HG03159 (cell line): Measurements from ENCODE around the gene DHPS.
A peak's percentile ranks its signal among the peaks of the same experiment; 100 is the strongest.
"Not testable (repeated sequence)": the region's sequence is repeated elsewhere in the genome, so short reads cannot be mapped to it uniquely, and the experiment has no call there.

Experiments used
- ATAC-seq: cut with Tn5 transposase; IDR thresholded peaks from one replicate; pipeline ENCODE4 v1.9.1; 2021; ENCODE audit warnings: mild to moderate bottlenecking, moderate library complexity; ENCODE audit not compliant: unreplicated experiment

Gene DHPS

DNA sequence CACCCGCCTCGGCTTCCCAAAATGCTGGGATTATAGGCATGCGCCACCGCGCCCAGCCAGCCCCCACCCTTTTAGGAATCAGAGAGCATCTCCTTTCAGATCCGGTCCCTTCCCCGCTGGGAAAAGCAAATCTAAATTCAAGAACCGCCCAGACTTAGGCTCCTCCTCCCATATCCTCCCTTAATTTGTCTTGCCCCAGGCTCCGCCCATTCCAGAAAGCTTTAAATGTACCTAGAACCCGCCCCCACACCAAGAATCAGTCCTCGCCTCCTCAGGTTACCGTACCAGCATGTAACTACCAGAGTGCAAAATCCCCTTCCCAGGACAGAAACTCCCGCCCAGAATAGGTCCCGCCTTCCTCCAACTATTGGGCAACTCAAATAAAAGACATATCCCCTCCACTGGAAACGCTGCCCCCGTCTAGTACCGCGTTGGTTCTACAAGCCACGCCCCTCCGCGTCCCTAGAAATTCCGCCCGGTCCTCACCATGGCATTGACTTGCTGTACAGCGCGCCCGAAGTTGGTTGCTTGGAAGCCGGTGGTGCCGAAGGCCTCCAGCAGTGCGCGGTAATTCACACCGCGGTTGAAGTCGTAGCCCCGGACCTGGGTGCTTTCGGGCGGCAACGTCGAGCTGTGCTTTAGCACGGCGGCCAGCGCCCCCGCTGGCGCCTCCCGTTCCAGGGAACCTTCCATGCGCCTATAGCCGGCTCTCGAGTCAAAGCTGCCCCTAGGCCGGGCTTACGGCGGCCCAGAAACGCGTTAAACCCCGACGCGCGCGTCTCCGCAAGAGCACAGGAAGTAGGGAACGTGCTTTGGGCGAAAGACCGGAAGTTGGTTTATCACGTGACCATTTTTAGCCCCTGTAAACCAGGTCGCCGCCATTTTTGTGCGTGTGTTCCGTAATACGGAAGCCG lies at the start of gene DHPS:
Gene DHPS (minus strand): TSS at position 807 of the 914 bp plus-strand sequence. CDS start 114 bp downstream, at position 693.
- peak; percentile 60 for ATAC-seq

DNA sequence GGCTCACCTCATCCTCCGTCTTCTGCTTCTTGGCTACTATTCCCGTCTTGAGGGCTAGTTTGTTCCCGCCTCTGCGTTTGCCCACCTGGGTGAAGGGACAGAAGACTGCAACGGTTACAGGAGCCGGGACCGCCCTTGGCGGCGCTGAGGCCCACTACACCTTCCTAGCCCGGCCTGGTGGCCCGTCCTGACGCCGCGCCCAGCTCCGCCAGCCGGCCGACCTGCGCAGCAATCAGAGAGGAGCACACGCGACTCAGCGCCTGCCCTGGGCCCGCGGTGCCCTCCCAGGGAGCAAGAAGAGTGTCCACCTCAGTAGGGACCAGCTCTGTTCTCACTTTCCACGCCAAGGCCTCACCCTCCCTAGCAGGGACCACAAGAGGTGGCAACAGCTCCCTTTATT lies 49.7 kb upstream of the DHPS start:
- no peak for ATAC-seq

DNA sequence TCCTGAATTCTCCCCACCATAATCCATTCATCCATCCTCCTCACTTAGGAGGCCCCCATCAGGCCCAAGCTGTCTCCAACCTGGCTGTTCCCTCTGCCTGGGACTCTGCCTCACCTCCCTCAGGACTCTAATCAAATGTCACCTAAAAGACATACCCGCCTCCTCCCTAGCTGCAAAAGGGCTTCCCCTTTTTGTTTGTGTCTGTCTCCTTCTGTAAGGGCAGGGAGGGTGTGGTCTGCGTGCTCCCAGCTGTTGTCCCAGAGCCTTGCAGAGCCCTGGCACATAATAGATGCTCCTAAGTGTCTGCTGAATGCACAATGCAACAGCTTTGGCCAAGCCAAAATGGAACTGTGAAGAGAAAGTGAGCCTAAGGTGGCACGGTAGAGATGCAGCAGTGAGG lies 48.4 kb upstream of the DHPS start:
- ATAC-seq: no peak

DNA sequence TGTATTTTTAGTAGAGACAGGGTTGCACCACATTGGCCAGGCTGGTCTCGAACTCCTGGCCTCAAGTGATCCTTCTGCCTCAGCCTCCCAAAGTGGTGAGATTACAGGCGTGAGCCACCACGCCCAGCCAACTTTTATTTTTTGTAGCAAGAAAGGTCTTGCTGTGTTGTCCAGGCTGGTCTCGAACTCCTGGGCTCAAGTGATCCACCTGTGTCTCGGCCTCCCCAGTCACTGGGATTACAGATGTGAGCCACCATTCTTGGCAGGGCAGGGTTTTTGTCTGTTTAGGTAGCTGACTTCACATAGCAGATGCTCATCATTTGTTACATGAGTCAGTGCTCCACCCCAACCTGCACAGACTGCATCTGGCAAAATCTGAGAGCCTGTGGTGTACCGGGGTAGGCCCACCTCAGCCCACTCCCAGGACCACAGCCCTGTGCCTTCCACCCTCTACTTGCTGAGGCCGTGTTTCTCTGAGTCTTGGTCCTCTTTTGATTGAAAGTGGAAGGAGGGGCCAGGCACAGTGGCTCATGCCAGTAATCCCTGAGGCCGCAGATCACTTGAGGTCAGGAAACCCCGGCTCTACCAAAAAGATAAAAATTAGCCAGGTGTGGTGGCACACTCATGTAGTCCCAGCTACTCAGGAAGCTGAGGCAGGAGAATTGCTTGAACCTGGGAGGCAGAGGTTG lies 46.2 kb upstream of the DHPS start:
- no peak for ATAC-seq

DNA sequence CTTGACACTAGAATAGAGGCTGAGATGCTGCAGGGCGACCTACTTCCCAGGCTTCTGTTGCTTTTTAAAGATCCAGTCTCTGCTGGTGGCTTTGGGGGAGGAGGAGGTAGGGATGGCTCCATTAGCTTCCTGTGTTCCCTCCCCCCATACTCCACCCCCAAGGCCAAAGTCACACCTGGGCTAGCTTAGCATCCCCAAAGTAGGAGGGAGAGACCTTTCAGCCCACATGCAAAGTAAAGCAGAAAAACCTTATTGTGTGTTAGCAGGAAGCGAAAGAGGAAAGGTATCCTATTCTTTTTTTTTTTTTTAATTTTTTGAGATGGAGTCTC lies 45.3 kb upstream of the DHPS start:
- no peak for ATAC-seq

DNA sequence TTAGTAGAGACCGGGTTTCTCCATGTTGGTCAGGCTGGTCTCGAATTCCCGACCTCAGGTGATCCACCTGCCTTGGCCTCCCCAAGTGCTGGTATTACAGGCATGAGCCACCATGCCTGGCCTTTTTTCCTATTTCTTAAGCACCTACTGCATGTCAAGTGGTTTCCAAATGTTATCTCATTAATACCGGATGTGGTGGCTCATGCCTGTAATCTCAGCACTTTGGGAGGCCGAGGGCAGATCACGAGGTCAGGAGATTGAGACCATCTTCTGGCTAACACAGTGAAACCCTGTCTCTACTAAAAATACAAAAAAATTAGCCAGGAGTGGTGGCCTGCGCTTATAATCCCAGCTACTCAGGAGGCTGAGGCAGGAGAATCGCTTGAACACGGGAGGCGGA lies 43.9 kb upstream of the DHPS start:
- ATAC-seq: not testable (repeated sequence)

DNA sequence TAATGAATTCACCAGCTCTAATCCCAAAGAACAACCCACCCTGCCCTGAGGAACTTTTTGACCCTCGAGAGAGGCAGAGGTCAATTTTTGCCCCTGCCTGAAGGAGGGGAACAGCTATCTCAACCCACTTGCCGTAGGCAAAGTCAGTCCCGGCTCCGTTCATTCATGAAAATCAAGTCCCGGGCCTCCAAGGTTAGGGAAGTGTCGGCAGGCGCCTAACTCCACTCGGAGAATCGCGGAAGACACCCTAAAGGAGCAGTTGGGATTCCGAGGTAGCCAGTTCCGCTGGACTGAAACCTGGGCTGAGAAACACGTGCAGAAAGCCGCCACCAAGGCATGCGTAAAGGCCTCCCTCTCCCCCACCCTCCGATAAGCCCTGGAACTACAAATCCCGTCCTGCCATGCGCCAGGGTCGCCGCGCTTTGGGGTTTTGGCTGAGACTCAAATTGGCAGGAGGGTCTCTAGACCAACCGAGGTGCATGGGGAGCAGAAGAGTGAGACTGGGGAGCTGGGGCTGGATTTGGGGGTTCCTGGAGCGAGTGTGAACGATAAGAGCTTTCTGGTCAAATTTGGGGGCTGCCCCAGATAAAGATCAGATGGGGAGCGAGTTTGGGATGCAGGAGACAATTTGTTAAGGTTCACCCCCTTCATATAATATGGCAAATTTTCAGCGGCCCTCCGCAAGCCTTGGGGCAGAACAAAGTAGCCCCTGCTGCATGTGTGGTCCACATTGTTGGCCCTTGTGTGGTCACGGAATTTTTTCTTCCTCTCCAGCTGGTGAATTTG lies 42.2 kb upstream of the DHPS start, which contains the start of gene TNPO2:
Gene TNPO2 (minus strand): TSS at position 292 of the 786 bp plus-strand sequence. CDS start 2,955 bp downstream, outside the sequence.
- no peak for ATAC-seq

DNA sequence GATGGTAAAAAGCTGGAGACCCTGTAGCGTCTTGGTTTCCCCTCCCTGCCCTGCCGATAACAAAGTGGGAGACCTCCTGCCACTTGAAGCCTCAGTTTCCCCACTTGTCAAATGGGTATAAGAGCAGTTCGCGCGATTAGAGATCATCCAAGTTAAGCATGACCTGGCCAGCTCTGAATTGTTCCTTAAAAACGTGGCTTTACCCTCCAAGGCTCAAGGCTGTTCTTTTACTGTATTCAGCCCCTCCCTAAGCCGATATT lies 41.6 kb upstream of the DHPS start:
- no peak for ATAC-seq

DNA sequence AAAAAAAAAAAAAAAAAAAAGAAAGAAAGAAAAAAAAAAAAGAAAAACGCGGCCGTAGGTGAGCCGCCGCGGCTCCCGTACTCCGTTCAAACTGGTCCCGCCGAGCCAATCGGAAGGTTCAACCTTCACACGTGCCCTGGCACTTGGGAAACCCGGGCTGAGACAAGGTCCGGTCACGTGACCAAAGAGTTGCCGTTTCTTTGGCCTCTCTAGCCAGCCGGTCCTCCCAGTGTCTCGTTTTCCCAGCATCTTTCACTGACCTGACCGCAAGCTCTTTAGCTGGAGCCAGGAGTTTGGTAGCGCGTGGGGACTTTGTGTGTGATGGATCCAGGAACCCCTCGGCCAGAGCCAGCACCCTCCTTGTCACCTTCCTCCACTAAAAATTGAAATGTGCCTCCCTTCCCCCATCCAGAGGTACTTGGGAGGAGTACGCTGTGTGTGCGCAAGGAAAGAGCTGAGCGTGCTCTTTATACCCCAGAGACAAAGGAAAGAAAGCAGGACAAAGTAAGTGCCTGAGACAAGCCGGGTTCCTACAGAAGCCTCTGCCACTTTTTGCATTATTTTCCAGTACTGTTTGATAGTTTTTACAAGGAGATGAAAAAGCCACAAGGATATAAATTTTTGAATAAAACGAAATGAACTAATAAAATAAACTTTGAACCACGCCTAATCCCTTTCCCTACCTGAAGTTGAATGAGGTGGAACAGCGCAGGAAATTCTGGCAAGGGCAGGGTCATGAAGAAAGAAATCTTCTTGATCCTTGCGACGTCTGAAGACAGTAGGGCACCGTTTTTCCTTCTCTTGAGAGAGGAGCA lies 41.1 kb upstream of the DHPS start:
- peak; percentile 81 for ATAC-seq

DNA sequence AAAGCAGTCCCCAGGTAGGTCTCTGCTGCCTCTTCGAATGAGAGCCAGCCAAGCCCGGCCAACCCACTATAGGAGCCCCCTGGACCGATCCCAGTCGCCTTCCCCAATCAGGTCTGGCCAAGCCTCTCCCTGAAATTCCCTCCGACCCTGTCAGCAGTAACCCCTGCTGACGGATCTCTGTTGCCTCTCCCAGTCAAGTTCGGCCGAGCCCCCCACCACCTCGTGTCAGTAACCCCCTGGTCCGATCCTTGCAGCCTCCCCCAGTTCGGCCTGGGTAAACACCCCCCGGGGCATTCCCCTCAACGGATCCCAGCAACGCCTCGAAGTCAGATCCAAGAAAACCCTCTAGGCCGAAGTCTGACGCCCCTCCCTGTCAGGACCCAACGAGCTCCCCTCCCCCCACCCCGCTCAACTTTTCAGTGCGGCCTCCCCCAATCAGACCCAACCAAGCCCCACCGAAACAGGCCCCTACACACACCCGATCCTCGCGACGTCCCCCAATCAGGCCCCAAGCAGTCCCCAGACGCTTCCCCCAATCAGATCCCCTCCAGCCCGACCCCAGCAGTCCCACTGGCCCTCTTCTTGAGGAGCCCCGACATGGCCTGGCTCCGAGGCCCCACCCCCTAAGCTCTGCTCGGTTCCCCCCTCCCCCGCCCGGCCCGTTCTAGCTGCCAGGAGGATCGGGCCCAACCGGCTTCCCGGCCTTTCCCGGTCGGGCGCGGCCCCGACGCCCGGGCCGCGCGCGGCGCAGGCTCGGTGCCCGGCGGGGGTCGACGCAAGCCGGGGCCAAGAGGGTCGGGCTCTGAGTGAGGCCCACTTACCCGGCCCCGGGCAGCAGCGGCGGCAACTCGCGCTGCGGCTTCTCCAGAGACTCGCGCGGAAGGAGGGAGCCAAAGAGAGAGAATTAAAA lies 40.2 kb upstream of the DHPS start:
- ATAC-seq: peak; percentile 29

DNA sequence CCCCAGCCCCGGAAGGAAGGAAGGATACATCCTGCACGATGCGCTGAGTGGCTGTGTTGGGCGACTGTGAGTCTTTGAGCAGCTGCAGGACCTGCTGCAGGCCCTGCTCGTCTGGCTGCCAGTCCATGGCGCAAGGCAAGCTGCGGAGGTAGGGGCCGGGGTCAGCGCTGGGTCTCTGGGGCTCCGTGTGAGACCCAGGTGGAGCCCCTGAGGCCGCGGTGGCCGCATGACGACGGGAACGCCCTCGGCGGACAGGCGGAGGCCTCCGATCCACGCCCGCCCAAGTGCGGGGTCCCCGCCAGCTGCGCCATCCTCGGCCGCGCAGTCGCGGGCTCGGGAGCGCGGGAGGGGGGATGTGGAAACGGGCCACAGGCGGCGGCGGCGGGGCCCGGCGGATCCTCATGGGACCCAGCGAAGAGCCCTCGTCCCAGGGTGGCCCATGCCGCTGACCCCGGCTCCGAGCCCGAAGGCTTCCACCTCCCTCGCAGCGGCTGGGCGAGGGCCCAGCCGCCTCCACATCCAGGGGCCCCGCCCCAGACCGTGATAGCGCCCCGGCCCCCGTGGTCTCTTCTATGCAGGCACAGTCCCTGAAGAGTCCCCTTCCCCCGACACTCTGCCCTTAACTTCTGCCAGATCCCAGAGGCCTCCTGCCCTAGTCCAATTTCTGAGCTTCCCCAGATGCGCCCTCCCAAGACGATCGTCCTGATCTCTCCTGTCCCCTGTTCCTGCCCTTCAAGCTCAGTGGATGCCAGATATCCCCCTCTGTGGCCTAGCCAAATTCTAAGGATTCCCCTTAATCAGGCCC lies 39.4 kb upstream of the DHPS start:
- ATAC-seq: no peak

DNA sequence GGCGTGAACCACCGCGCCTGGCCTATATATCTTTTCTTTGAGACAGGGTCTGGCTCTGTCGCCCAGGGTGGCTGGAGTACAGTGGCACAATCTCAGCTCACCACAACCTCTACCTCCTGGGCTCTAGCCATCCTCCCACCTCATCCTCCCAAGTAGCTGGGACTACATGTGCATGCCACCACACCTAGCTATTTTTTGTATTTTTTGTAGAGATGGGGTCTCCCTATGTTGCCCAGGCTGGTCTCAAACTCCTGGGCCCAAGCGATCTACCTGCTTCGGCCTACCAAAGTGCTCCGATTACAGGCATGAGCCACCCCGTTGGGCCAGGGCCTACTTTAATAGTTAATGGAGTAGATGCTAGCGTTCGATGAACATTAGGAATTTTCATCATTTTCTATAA lies 38.6 kb upstream of the DHPS start:
- ATAC-seq: no peak

DNA sequence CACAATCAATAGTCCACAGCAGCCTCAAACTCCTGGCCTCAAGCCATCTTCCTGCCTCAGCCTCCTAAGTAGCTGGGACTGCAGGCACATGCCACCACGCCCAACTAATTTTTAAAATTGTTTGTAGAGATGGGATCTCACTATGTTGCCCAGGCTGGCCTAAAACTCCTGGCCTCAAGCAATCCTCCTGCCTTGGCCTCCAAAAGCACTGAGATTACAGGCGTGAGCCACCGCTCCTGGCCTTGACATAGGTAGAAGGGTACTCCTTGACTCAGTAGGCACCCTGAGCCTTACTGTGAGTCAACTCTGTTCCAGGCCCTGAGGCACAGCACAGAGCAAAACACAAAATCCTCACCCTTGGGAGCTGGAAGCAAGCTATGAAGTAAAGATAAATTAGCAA lies 34.2 kb upstream of the DHPS start:
- ATAC-seq: no peak

DNA sequence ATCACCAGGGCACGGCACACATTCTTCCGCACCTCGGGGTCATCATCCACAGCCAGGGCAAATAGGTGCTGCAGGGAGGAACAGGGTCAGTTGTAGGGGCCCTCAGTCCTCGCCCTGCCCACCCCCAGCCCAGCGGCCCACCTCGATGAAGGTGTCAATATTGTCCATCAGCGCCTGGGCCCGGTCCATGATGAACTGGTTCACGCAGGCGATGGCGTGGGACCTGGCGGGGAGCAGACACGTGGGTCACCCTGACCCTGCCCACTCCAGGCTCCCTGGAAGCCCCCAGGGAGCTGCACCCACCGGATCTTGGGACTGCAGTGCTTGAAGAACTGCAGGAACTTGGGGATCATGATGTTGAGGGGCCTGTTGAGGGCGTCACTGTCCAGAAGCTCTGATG lies 33.4 kb upstream of the DHPS start:
- no peak for ATAC-seq

DNA sequence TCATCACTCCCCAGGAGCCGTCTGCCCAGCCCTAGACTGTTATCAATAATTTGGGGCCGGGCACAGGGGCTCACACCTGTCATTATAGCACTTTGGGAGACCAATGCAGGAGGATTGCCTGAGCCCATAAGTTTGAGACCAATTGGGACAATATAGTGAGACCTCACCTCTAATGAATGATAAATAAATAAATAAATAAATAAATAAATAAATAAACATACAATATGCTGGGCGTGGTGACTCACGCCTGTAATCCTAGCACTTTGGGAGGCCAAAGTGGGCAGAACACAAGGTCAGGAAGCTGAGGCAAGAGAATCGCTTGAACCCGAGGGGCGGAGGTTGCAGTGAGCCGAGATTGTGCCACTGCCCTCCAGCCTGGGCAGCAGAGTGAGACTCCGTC lies 31.6 kb upstream of the DHPS start:
- not testable (repeated sequence) for ATAC-seq

DNA sequence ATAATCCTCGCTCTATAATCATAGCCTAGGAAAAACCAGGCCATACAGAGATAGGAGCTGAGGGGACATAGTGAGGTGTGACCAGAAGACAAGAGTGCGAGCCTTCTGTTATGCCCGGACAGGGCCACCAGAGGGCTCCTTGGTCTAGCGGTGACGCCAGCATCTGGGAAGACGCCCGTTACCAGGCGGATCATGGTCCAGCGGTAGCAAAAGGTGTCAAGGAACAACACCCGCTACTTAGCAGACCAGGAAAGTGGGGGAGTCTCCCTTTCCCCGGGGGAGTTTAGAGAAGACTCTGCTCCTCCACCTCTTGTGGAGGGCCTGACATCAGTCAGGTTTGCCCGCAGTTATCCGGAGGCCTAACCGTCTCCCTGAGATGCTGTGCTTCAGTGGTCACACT lies 30.4 kb upstream of the DHPS start:
- ATAC-seq: not testable (repeated sequence)

DNA sequence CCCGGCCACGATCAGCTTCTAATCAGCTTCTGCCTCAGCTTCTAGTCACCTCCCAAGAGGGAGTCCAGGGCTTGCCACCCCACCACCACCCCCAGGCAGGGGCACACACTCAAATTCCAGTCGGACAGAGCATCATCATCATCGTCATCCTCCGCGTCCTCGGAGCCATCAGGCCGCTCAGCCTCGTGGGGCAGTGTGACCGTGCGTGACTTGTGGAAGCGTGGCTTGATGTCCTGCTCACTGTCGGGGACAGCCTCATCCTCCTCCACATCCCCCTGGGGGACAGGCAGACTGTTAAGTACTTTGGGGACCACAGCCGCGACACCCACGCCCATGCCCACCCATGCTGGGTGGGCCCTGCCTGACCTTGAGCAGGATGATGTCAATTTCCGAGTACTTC lies 29.5 kb upstream of the DHPS start:
- no peak for ATAC-seq

DNA sequence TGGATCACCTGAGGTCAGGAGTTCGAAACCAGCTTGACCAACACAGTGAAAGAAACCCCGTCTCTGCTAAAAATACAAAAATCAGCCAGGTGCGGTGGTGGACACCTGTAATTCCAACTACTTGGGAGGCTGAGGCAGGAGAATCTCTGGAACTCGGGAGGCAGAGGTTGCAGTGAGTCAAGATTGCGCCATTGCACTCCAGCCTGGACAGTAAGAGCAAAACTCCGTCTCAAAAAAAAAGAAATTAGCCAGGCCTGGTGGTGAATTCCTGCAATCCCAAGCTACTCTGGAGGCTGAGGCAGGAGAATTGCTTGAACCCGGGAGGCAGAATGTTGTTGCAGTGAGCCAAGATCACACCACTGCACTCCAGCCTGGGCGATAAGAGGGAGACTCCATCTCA lies 27.0 kb upstream of the DHPS start:
- no peak for ATAC-seq

DNA sequence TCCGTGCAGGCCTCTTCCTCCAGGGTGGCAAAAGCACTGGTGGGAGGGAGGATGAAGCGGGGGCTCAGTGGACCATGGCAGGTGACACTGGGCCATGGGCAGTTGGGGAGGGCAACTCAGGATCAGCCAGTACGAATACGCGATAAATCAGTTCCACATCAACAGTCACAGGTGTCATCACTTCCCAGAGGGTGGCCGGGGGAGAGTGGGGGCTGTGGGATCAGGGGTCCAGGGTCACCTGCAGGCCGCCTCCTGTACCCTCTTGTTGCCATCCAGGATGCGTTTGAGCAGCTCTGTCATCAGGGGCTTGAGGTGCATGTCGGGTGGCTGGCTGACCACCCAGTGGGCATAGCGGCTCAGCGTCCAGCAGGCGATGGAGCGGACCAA lies 24.6 kb upstream of the DHPS start:
- no peak for ATAC-seq
